Testis (tissue), 2 donors: Measurements from ENCODE around the gene C16orf90.

Experiments used
- POLR2A ChIP-seq: fragments of 450-650 bp; IDR thresholded peaks from one replicate; pipeline ENCODE4 v1.6.1; 2017; ENCODE audit warnings: antibody characterized with exemption, mild to moderate bottlenecking, moderate library complexity
- TF ChIP-seq, protein P1 (sequence below), 3 experiments: fragments of 450-650 bp in 2 of 3; fragments of 200-600 bp in 1 of 3; sonication (generic) in 1 of 3; IDR thresholded peaks; one replicate each; pipeline ENCODE4 v1.5.1; 2016 to 2019; ENCODE audit warnings: antibody characterized with exemption in 3 of 3, mild to moderate bottlenecking in 2 of 3, moderate library complexity in 1 of 3

DNA sequence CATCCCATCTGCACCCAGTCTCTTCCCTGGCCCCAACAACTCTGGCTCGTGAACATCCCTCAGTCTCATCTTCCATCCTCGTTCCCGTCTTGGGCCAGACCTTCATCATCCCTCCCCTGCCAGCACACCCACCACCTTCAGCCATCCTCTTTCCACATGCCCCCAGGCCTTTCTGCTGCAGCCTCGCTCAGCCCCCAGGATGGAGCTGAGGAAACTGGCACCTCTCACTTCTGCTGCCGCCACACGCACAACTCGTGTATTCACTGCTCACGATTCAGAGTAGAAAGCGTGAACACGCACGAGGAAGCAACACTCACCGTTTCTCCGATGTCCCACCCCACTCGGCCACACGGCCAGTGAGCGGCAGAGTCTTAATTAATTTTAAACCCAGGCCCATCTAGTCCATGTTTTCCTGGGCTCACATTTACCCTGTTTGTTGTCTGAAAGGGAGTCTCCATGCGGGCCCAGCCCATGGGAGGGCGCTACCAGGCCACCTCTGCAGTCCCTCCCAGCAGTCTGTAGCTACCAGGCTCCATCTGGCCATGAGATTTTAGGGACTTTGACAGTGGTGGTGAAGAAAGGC lies 12.5 kb downstream of the C16orf90 start:
- no peak for TF ChIP-seq POLR2A
- TF ChIP-seq, protein P1, sequence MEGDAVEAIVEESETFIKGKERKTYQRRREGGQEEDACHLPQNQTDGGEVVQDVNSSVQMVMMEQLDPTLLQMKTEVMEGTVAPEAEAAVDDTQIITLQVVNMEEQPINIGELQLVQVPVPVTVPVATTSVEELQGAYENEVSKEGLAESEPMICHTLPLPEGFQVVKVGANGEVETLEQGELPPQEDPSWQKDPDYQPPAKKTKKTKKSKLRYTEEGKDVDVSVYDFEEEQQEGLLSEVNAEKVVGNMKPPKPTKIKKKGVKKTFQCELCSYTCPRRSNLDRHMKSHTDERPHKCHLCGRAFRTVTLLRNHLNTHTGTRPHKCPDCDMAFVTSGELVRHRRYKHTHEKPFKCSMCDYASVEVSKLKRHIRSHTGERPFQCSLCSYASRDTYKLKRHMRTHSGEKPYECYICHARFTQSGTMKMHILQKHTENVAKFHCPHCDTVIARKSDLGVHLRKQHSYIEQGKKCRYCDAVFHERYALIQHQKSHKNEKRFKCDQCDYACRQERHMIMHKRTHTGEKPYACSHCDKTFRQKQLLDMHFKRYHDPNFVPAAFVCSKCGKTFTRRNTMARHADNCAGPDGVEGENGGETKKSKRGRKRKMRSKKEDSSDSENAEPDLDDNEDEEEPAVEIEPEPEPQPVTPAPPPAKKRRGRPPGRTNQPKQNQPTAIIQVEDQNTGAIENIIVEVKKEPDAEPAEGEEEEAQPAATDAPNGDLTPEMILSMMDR (IDR thresholded peaks at IDR 0.05): no peak
